GM12878 (cell line): ENCODE data around the gene MUC7. TPM values are rescaled to one million over a fixed set of nuclear protein-coding genes. Genes with fewer than 3 reads are reported as not detected.

Source experiments
- ATAC-seq: fragments of 200-7000 bp; cut with Tn5 transposase; 3 replicates; pipeline ENCODE4 v1.9.1; 2020; ENCODE audit warnings: mild to moderate bottlenecking, moderate library complexity
- BruUV-seq: library from RNA; stranded (reverse); fragments of 400-500 nt; replicated peaks from 2 replicates; lab custom pipeline; 2021; lab: Mats Ljungman, UMichigan
- CTCF ChIA-PET: fragments of 300-600 bp; sonication (Branson Sonifier 250); formaldehyde crosslinking; extraction: SDS; loops from one replicate; lab custom pipeline; 2021; ENCODE audit warnings: inconsistent platforms; lab: Yijun Ruan, JAX
- POLR2A ChIA-PET: fragments of 350-600 bp; formaldehyde crosslinking; extraction: SDS; loops from one replicate; lab custom pipeline; 2021; ENCODE audit warnings: inconsistent platforms; lab: Charles Lee
- RAD21 ChIA-PET: fragments of 300-600 bp; sonication (Branson Sonifier 250); formaldehyde crosslinking; loops from one replicate; lab custom pipeline; 2023; ENCODE audit warnings: antibody characterized with exemption; ENCODE audit not compliant: unreplicated experiment; lab: Charles Lee
- SMC1A ChIA-PET: fragments of 300-600 bp; sonication (Branson Sonifier 250); formaldehyde crosslinking; loops from one replicate; lab custom pipeline; 2023; ENCODE audit not compliant: unreplicated experiment, uncharacterized antibody; lab: Charles Lee
- DNase-seq: peaks from one replicate; pipeline ENCODE4 v3.0.0-alpha.2; 2011; ENCODE audit warnings: low read depth, low spot score
- FAIRE-seq: peaks from 3 replicates; lab custom pipeline; 2011; peaks lifted over from hg19 to GRCh38; lab: Jason Lieb, UNC
- H2AFZ ChIP-seq: 2 replicates; pipeline ENCODE4 v1.6.0; 2011; ENCODE audit warnings: low read depth, low read length, control low read depth; ENCODE audit not compliant: control insufficient read depth
- H3K27ac ChIP-seq: 2 replicates; pipeline ENCODE4 v1.5.1; 2011; ENCODE audit warnings: control low read depth; ENCODE audit not compliant: control insufficient read depth, insufficient read depth
- H3K27me3 ChIP-seq, 2 experiments: replicated peaks in 1 of 2; 2 replicates each; pipeline versions ENCODE4 v1.6.0 to v1.6.1; 2011; ENCODE audit warnings: low read length in 1 of 2; ENCODE audit not compliant: control insufficient read depth in 2 of 2, insufficient read depth in 2 of 2
- H3K36me3 ChIP-seq, 2 experiments: 2 replicates each; pipeline ENCODE4 v1.5.1; 2011; ENCODE audit warnings: low read length in 1 of 2; ENCODE audit not compliant: control insufficient read depth in 2 of 2, insufficient read depth in 2 of 2
- H3K4me1 ChIP-seq: 2 replicates; pipeline ENCODE4 v1.6.1; 2011; ENCODE audit warnings: mild to moderate bottlenecking, low read length, moderate library complexity, mixed read lengths; ENCODE audit not compliant: control insufficient read depth, insufficient read depth
- H3K4me2 ChIP-seq: 2 replicates; pipeline ENCODE4 v1.6.0; 2011; ENCODE audit warnings: control low read depth; ENCODE audit not compliant: control insufficient read depth, insufficient read depth
- H3K4me3 ChIP-seq: fragments of 200-600 bp; sonication (generic); 2 replicates; pipeline ENCODE4 v1.5.1; 2016
- H3K79me2 ChIP-seq: 2 replicates; pipeline ENCODE4 v1.6.0; 2011; ENCODE audit warnings: low read length; ENCODE audit not compliant: control insufficient read depth, insufficient read depth
- H3K9ac ChIP-seq: 2 replicates; pipeline ENCODE4 v1.8.0; 2011; ENCODE audit warnings: low read length, control low read depth, mixed read lengths; ENCODE audit not compliant: control insufficient read depth, insufficient read depth
- H3K9me3 ChIP-seq: replicated peaks from 3 replicates; pipeline ENCODE4 v1.5.1; 2011; ENCODE audit warnings: mild to moderate bottlenecking, low read length; ENCODE audit not compliant: control insufficient read depth, insufficient read depth
- H4K20me1 ChIP-seq: 2 replicates; pipeline ENCODE4 v1.6.0; 2011; ENCODE audit not compliant: control insufficient read depth, insufficient read depth
- GATAD2B ChIP-seq: fragments of 450-650 bp; conservative IDR thresholded peaks from 2 replicates; pipeline ENCODE4 v1.6.1; 2017; ENCODE audit warnings: low read depth, mild to moderate bottlenecking, moderate library complexity
- IKZF2 ChIP-seq, 2 experiments: fragments of 450-650 bp; IDR thresholded peaks; 2 replicates each; pipeline ENCODE4 v1.6.1; 2017; ENCODE audit warnings: mild to moderate bottlenecking in 2 of 2, moderate library complexity in 2 of 2
- KAT2A ChIP-seq: conservative IDR thresholded peaks from 2 replicates; pipeline ENCODE4 v1.6.1; 2011; ENCODE audit warnings: low read depth, low read length; ENCODE audit not compliant: control insufficient read depth
- MEF2B ChIP-seq: fragments of 450-650 bp; IDR thresholded peaks from 2 replicates; pipeline ENCODE4 v1.6.1; 2018; ENCODE audit warnings: mild to moderate bottlenecking, moderate library complexity; ENCODE audit not compliant: partially characterized antibody, poor library complexity, severe bottlenecking
- RUNX3 ChIP-seq: IDR thresholded peaks from 2 replicates; pipeline ENCODE4 v1.6.1; 2012; ENCODE audit warnings: low read length, inconsistent platforms
- SIN3A ChIP-seq: IDR thresholded peaks from 2 replicates; pipeline ENCODE4 v1.6.1; 2012; ENCODE audit warnings: low read depth, low read length, improper control_type of control experiment
- TAF1 ChIP-seq: IDR thresholded peaks from 2 replicates; pipeline ENCODE4 v1.6.1; 2011; ENCODE audit warnings: mild to moderate bottlenecking, low read depth, low read length, borderline replicate concordance
- WGBS: methylation state at CpG from one replicate; pipeline ENCODE4 v1.1.6; 2016; ENCODE audit warnings: low lambda C conversion rate; ENCODE audit not compliant: insufficient replicate concordance, insufficient coverage; ENCODE audit errors: missing lambda C conversion rate; 5-methylcytosine and 5-hydroxymethylcytosine counted together
- in situ Hi-C: fragments of 300-500 bp; cut with MboI; formaldehyde crosslinking; loops from 9 replicates; pipeline ENCODE4 v1.14.3; 2018; ENCODE audit warnings: mixed read lengths
- intact Hi-C: fragments of 100-400 bp; cut with micrococcal nuclease; formaldehyde crosslinking; loops from one replicate; pipeline ENCODE4 v1.14.2; 2022; ENCODE audit not compliant: unreplicated experiment
- polyA plus RNA-seq, 11 experiments: library from polyadenylated mRNA; depleted of rRNA in 4 of 11; unstranded in 6 of 11; stranded (reverse) in 5 of 11; fragments of >200 nt; fragmentation: Nextera tagmentation in 4 of 11; fragmentation: Illumina TruSeq in 1 of 11; extraction: Ambion mirVana in 4 of 11; extraction: Trizol in 1 of 11; gene quantifications; 1 replicate in 1 of 11; 2 replicates in 10 of 11; pipeline versions ENCODE4 v1.2.1 to v1.2.3, GENCODE V29; 2011 to 2016; ENCODE audit warnings: inconsistent platforms in 2 of 11, missing spikeins in 2 of 11, low read depth in 1 of 11
- total RNA-seq, 4 experiments: library from RNA; depleted of rRNA in 3 of 4; stranded (reverse); fragments of >200 nt in 3 of 4; fragmentation: Illumina TruSeq in 1 of 4; extraction: Trizol in 1 of 4; gene quantifications; 2 replicates each; pipeline versions ENCODE4 v1.2.1 to v1.2.3, GENCODE V29; 2013 to 2021
- TF ChIP-seq, protein P1 (sequence below): fragments of 450-650 bp; IDR thresholded peaks from 2 replicates; pipeline ENCODE4 v1.6.1; 2017; ENCODE audit warnings: mild to moderate bottlenecking, moderate library complexity
- TF ChIP-seq, protein P2 (sequence below): fragments of 450-650 bp; IDR thresholded peaks from 2 replicates; pipeline ENCODE4 v1.6.1; 2017; ENCODE audit warnings: low read depth, mild to moderate bottlenecking, moderate library complexity
- TF ChIP-seq, protein P3 (sequence below): fragments of 450-650 bp; formaldehyde crosslinking; IDR thresholded peaks from 2 replicates; pipeline ENCODE4 v1.4.0; 2022; ENCODE audit warnings: mild to moderate bottlenecking, moderate library complexity
- TF ChIP-seq, protein P4 (sequence below): fragments of 450-650 bp; IDR thresholded peaks from 2 replicates; pipeline ENCODE4 v1.6.1; 2016; ENCODE audit warnings: mild to moderate bottlenecking

MUC7 gene
- total and polyA plus RNA-seq, 10 of the 15 experiments (the other 5 are each of a cell fraction or from before 2014, with no cell fraction given): not detected

DNA sequence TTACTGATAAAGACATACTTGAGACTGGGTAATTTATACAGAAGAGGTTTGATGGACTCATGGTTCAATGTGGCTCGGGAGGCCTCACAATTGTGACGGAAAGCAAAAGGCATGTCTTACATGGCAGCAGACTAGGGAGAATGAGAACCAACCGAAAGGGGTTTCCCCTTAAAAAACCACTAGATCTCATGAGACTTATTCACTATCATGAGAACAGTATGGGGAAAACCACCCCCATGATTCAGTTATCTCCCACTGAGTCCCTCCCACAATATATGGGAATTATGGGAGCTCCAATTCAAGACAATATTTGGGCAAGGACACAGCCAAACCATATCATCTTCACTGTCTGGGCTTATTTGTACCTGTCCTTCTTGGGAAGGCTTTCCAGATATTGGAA is 22.8 kb upstream of the MUC7 start:
- FAIRE-seq: no peak
- 11% methylated on average over 3 of the region's 3 CpGs for WGBS
- POLR2A ChIA-PET: interaction anchor here (0.6 kb wide), 1 partner anchor 1552 kb away, joined by 5 read pairs; no protein-coding TSS in a partner anchor

More for the DNA sequence above, 22.8 kb upstream of the MUC7 start:
- Histone ChIP-seq H4K20me1 (no peaks in the 10 kb centered on the region), H3K4me1 (no peaks in the 10 kb centered on the region), H3K4me3 (no peak overlapping the region), H3K27ac (no peak overlapping the region), H3K9me3 (no peaks in the 10 kb centered on the region; the same call in 1 of the 3 replicates), H3K27me3 (no peaks in the 10 kb centered on the region), H3K36me3 (no peaks in the 10 kb centered on the region), H2AFZ (peak overlapping the region; percentile 26), H3K79me2 (no peaks in the 10 kb centered on the region), H3K9ac (no peak overlapping the region), H3K4me2 (no peak overlapping the region)
- TF ChIP-seq SIN3A (no peak), RUNX3 (peak; percentile 27; the same call in 1 of the 2 replicates), MEF2B (peak; percentile 76), GATAD2B (no peak), IKZF2 (IDR thresholded peaks at IDR 0.05) (peak; percentile 30 to 67; a peak in 2 of 4 replicates), KAT2A (no peak), TAF1 (no peak)
- TF ChIP-seq, protein P1, sequence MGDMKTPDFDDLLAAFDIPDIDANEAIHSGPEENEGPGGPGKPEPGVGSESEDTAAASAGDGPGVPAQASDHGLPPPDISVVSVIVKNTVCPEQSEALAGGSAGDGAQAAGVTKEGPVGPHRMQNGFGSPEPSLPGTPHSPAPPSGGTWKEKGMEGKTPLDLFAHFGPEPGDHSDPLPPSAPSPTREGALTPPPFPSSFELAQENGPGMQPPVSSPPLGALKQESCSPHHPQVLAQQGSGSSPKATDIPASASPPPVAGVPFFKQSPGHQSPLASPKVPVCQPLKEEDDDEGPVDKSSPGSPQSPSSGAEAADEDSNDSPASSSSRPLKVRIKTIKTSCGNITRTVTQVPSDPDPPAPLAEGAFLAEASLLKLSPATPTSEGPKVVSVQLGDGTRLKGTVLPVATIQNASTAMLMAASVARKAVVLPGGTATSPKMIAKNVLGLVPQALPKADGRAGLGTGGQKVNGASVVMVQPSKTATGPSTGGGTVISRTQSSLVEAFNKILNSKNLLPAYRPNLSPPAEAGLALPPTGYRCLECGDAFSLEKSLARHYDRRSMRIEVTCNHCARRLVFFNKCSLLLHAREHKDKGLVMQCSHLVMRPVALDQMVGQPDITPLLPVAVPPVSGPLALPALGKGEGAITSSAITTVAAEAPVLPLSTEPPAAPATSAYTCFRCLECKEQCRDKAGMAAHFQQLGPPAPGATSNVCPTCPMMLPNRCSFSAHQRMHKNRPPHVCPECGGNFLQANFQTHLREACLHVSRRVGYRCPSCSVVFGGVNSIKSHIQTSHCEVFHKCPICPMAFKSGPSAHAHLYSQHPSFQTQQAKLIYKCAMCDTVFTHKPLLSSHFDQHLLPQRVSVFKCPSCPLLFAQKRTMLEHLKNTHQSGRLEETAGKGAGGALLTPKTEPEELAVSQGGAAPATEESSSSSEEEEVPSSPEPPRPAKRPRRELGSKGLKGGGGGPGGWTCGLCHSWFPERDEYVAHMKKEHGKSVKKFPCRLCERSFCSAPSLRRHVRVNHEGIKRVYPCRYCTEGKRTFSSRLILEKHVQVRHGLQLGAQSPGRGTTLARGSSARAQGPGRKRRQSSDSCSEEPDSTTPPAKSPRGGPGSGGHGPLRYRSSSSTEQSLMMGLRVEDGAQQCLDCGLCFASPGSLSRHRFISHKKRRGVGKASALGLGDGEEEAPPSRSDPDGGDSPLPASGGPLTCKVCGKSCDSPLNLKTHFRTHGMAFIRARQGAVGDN: peak; percentile 32; the same call in 1 of the 2 replicates
- TF ChIP-seq, protein P2, sequence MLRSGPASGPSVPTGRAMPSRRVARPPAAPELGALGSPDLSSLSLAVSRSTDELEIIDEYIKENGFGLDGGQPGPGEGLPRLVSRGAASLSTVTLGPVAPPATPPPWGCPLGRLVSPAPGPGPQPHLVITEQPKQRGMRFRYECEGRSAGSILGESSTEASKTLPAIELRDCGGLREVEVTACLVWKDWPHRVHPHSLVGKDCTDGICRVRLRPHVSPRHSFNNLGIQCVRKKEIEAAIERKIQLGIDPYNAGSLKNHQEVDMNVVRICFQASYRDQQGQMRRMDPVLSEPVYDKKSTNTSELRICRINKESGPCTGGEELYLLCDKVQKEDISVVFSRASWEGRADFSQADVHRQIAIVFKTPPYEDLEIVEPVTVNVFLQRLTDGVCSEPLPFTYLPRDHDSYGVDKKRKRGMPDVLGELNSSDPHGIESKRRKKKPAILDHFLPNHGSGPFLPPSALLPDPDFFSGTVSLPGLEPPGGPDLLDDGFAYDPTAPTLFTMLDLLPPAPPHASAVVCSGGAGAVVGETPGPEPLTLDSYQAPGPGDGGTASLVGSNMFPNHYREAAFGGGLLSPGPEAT: peak; percentile 73
- TF ChIP-seq, protein P3, sequence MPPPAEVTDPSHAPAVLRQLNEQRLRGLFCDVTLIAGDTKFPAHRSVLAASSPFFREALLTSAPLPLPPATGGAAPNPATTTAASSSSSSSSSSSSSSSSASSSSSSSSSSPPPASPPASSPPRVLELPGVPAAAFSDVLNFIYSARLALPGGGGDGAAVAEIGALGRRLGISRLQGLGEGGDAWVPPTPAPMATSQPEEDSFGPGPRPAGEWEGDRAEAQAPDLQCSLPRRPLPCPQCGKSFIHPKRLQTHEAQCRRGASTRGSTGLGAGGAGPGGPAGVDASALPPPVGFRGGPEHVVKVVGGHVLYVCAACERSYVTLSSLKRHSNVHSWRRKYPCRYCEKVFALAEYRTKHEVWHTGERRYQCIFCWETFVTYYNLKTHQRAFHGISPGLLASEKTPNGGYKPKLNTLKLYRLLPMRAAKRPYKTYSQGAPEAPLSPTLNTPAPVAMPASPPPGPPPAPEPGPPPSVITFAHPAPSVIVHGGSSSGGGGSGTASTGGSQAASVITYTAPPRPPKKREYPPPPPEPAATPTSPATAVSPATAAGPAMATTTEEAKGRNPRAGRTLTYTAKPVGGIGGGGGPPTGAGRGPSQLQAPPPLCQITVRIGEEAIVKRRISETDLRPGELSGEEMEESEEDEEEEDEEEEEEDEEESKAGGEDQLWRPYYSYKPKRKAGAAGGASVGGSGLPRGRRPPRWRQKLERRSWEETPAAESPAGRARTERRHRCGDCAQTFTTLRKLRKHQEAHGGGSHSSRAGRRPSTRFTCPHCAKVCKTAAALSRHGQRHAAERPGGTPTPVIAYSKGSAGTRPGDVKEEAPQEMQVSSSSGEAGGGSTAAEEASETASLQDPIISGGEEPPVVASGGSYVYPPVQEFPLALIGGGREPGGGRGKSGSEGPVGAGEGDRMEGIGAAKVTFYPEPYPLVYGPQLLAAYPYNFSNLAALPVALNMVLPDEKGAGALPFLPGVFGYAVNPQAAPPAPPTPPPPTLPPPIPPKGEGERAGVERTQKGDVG (CRISPR knock-in tag): no peak
- TF ChIP-seq, protein P4, sequence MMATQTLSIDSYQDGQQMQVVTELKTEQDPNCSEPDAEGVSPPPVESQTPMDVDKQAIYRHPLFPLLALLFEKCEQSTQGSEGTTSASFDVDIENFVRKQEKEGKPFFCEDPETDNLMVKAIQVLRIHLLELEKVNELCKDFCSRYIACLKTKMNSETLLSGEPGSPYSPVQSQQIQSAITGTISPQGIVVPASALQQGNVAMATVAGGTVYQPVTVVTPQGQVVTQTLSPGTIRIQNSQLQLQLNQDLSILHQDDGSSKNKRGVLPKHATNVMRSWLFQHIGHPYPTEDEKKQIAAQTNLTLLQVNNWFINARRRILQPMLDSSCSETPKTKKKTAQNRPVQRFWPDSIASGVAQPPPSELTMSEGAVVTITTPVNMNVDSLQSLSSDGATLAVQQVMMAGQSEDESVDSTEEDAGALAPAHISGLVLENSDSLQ: peak; percentile 13; the same call in 1 of the 2 replicates
- no TSS peak for BruUV-seq
- intact Hi-C loops (no loop called here), in situ Hi-C loops (no loop called here)
- DNase-seq: peak; percentile 13
- peak; percentile 74 for ATAC-seq
- ChIA-PET CTCF (no interaction called here), SMC1A (no interaction called here), RAD21 (no interaction called here)
